Right lobe of liver (tissue), 4 donors: ENCODE results near the gene PRAF2.

Experiments
- POLR2A ChIP-seq: fragments of 450-650 bp; IDR thresholded peaks from one replicate; pipeline ENCODE4 v1.6.1; 2017; ENCODE audit warnings: antibody characterized with exemption, mild to moderate bottlenecking
- TF ChIP-seq, protein P1 (sequence below), 4 donors: fragments of 200-600 bp in 3 of 4; fragments of 450-650 bp in 1 of 4; IDR thresholded peaks; one replicate each; pipeline versions ENCODE4 v1.5.1 to v1.8.0; 2016 to 2022; ENCODE audit warnings: antibody characterized with exemption in 4 of 4, mild to moderate bottlenecking in 2 of 4
- donor health status: DM: no; HTN: no; CAD: no.
- donor health status: DM: no; HTN: no; CAD: no.
- donor health status: DM: no; HTN: yes; CAD: no.

- TF ChIP-seq, protein P1, sequence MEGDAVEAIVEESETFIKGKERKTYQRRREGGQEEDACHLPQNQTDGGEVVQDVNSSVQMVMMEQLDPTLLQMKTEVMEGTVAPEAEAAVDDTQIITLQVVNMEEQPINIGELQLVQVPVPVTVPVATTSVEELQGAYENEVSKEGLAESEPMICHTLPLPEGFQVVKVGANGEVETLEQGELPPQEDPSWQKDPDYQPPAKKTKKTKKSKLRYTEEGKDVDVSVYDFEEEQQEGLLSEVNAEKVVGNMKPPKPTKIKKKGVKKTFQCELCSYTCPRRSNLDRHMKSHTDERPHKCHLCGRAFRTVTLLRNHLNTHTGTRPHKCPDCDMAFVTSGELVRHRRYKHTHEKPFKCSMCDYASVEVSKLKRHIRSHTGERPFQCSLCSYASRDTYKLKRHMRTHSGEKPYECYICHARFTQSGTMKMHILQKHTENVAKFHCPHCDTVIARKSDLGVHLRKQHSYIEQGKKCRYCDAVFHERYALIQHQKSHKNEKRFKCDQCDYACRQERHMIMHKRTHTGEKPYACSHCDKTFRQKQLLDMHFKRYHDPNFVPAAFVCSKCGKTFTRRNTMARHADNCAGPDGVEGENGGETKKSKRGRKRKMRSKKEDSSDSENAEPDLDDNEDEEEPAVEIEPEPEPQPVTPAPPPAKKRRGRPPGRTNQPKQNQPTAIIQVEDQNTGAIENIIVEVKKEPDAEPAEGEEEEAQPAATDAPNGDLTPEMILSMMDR (IDR thresholded peaks at IDR 0.05), result no peak
- TF ChIP-seq POLR2A, result no peak
These were observed 32.5 kb upstream of the PRAF2 start for GRCh38 chrX:49106296-49106695.
